Uterus (tissue), 2 donors: ENCODE data around the gene ADAMTS2.

Source experiments
- POLR2A ChIP-seq, 2 donors: fragments of 450-650 bp; IDR thresholded peaks; one replicate each; pipeline ENCODE4 v1.6.1; 2016; ENCODE audit warnings: antibody characterized with exemption in 2 of 2, mild to moderate bottlenecking in 1 of 2, moderate library complexity in 1 of 2
- TF ChIP-seq, protein P1 (sequence below), 4 experiments: fragments of 200-600 bp in 2 of 4; fragments of 450-650 bp in 2 of 4; sonication (generic) in 2 of 4; IDR thresholded peaks; one replicate each; pipeline ENCODE4 v1.5.1; 2016 to 2019; ENCODE audit warnings: antibody characterized with exemption in 4 of 4, mild to moderate bottlenecking in 2 of 4, moderate library complexity in 1 of 4

DNA sequence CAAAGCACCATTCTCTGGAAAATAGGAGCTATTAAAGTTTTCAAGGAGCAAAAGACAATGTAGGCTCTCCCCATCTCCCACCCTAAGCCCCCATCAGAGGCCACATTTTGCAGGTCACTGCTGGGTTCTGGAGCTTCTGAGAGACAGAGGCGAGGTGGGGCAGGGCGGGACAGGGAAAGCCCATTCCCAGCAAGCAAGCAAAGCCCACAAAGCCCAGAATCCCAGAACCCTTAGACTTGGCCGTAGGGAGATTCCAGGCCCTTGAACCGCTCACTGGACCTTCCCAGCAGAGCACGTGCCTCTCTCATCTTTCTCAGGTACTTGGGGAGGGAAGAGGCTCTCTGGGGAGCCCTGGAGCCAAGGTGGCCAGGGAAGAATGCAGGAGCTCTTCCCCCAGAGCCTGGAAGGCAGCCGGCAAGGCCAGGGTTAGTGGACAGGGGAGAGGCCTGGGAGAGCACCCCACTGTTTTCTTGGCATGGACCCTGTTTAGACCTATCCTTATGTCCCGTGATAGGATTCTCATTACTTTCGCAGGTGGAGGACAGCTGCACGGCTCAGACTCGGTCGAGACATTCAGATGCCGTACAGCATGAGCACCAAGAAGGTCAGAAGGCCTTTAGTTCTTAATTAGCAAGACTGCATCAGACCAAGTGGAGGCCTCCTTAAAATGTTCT lies 232.7 kb downstream of the ADAMTS2 start:
- TF ChIP-seq, protein P1, sequence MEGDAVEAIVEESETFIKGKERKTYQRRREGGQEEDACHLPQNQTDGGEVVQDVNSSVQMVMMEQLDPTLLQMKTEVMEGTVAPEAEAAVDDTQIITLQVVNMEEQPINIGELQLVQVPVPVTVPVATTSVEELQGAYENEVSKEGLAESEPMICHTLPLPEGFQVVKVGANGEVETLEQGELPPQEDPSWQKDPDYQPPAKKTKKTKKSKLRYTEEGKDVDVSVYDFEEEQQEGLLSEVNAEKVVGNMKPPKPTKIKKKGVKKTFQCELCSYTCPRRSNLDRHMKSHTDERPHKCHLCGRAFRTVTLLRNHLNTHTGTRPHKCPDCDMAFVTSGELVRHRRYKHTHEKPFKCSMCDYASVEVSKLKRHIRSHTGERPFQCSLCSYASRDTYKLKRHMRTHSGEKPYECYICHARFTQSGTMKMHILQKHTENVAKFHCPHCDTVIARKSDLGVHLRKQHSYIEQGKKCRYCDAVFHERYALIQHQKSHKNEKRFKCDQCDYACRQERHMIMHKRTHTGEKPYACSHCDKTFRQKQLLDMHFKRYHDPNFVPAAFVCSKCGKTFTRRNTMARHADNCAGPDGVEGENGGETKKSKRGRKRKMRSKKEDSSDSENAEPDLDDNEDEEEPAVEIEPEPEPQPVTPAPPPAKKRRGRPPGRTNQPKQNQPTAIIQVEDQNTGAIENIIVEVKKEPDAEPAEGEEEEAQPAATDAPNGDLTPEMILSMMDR (IDR thresholded peaks at IDR 0.05), result no peak
- no peak for TF ChIP-seq POLR2A (IDR thresholded peaks at IDR 0.05)
